ENCODE data around the gene HDAC9. TPM values are rescaled to one million over a fixed set of nuclear protein-coding genes. Genes with fewer than 3 reads are reported as not detected.

The HDAC9 gene
- total RNA-seq, 1 experiment from 2014 or later, result 31.9 TPM

GRCh38 chr7:18572885-18573284 is 77.3 kb downstream of the HDAC9 start:
- H3K36me3 ChIP-seq (ENCODE audit: insufficient read depth, low read length, poor library complexity, severe bottlenecking), result no peaks in the 10 kb centered on the region
- no peaks in the 10 kb centered on the region for H3K27me3 ChIP-seq (replicated peaks; ENCODE audit: insufficient read depth, low read depth, low read length, poor library complexity)
- H3K9me3 ChIP-seq (ENCODE audit: low read depth, low read length, poor library complexity, severe bottlenecking), result no peaks in the 10 kb centered on the region
- CTCF ChIA-PET, result interaction anchor here (2.7 kb wide), 1 partner anchor 220 kb away, joined by 24 read pairs; no protein-coding TSS in a partner anchor
- POLR2A ChIA-PET (ENCODE audit: low non-redundant PET), result no interaction called here
- no peak overlapping the region for H3K27ac ChIP-seq (ENCODE audit: low read depth, low read length, poor library complexity, severe bottlenecking)
- intact Hi-C loops (cut with micrococcal nuclease; ENCODE audit: unreplicated experiment), result loop anchor here (10.0 kb wide), 1 partner anchor 868 kb away; no protein-coding TSS in a partner anchor
- no TSS peak for BruUV-seq (replicated peaks)
- H3K4me3 ChIP-seq (ENCODE audit: low read depth, low read length, poor library complexity, severe bottlenecking), result no peak overlapping the region
- peak; percentile 34 for DNase-seq (ENCODE audit: low spot score)
- no peak for TF ChIP-seq EZH2 (IDR thresholded peaks at IDR 0.05; ENCODE audit: borderline replicate concordance, low read depth, low read length, poor library complexity, severe bottlenecking)
- TF ChIP-seq CTCF (conservative IDR thresholded peaks at IDR 0.05; ENCODE audit: low read depth, low read length), result no peak
- peaks cover 44% of the 10 kb centered on the region for H3K4me1 ChIP-seq (ENCODE audit: insufficient read depth, low read length, poor library complexity, severe bottlenecking)

GRCh38 chr7:18573410-18574234 is 78.1 kb downstream of the HDAC9 start:
- TF ChIP-seq CTCF (conservative IDR thresholded peaks at IDR 0.05; ENCODE audit: low read depth, low read length), result no peak
- no peak for TF ChIP-seq EZH2 (IDR thresholded peaks at IDR 0.05; ENCODE audit: borderline replicate concordance, low read depth, low read length, poor library complexity, severe bottlenecking)
- Histone ChIP-seq H3K27ac (ENCODE audit: low read depth, low read length, poor library complexity, severe bottlenecking) (no peak overlapping the region), H3K27me3 (replicated peaks; ENCODE audit: insufficient read depth, low read depth, low read length, poor library complexity) (no peaks in the 10 kb centered on the region), H3K36me3 (ENCODE audit: insufficient read depth, low read length, poor library complexity, severe bottlenecking) (no peaks in the 10 kb centered on the region), H3K9me3 (ENCODE audit: low read depth, low read length, poor library complexity, severe bottlenecking) (no peaks in the 10 kb centered on the region), H3K4me1 (ENCODE audit: insufficient read depth, low read length, poor library complexity, severe bottlenecking) (peaks cover 44% of the 10 kb centered on the region), H3K4me3 (ENCODE audit: low read depth, low read length, poor library complexity, severe bottlenecking) (no peak overlapping the region)
- DNase-seq (ENCODE audit: low spot score), result no peak
- ChIA-PET POLR2A (ENCODE audit: low non-redundant PET) (no interaction called here), CTCF (interaction anchor here (2.7 kb wide), 1 partner anchor 221 kb away, joined by 24 read pairs; no protein-coding TSS in a partner anchor)
- intact Hi-C loops (cut with micrococcal nuclease; ENCODE audit: unreplicated experiment), result loop anchor here (10.0 kb wide), 1 partner anchor 869 kb away; no protein-coding TSS in a partner anchor
- BruUV-seq (replicated peaks), result no TSS peak

GRCh38 chr7:18574235-18574540 is 78.6 kb downstream of the HDAC9 start:
- DNase-seq (ENCODE audit: low spot score), result no peak
- H3K4me3 ChIP-seq (ENCODE audit: low read depth, low read length, poor library complexity, severe bottlenecking), result no peak overlapping the region
- TF ChIP-seq EZH2 (IDR thresholded peaks at IDR 0.05; ENCODE audit: borderline replicate concordance, low read depth, low read length, poor library complexity, severe bottlenecking) (no peak), CTCF (conservative IDR thresholded peaks at IDR 0.05; ENCODE audit: low read depth, low read length) (no peak)
- no peak overlapping the region for H3K27ac ChIP-seq (ENCODE audit: low read depth, low read length, poor library complexity, severe bottlenecking)
- no peaks in the 10 kb centered on the region for H3K36me3 ChIP-seq (ENCODE audit: insufficient read depth, low read length, poor library complexity, severe bottlenecking)
- BruUV-seq (replicated peaks), result no TSS peak
- H3K27me3 ChIP-seq (replicated peaks; ENCODE audit: insufficient read depth, low read depth, low read length, poor library complexity), result no peaks in the 10 kb centered on the region
- POLR2A ChIA-PET (ENCODE audit: low non-redundant PET), result no interaction called here
- intact Hi-C loops (cut with micrococcal nuclease; ENCODE audit: unreplicated experiment), result loop anchor here (10.0 kb wide), 1 partner anchor 869 kb away; no protein-coding TSS in a partner anchor
- peaks cover 44% of the 10 kb centered on the region for H3K4me1 ChIP-seq (ENCODE audit: insufficient read depth, low read length, poor library complexity, severe bottlenecking)
- CTCF ChIA-PET, result no interaction called here
- H3K9me3 ChIP-seq (ENCODE audit: low read depth, low read length, poor library complexity, severe bottlenecking), result no peaks in the 10 kb centered on the region
